Uterus (tissue), 2 donors: ENCODE data around the gene PCDH9.

Experiments used
- POLR2A ChIP-seq, 2 donors: fragments of 450-650 bp; IDR thresholded peaks; one replicate each; pipeline ENCODE4 v1.6.1; 2016; ENCODE audit warnings: antibody characterized with exemption in 2 of 2, mild to moderate bottlenecking in 1 of 2, moderate library complexity in 1 of 2
- TF ChIP-seq, protein P1 (sequence below), 4 experiments: fragments of 200-600 bp in 2 of 4; fragments of 450-650 bp in 2 of 4; sonication (generic) in 2 of 4; IDR thresholded peaks; one replicate each; pipeline ENCODE4 v1.5.1; 2016 to 2019; ENCODE audit warnings: antibody characterized with exemption in 4 of 4, mild to moderate bottlenecking in 2 of 4, moderate library complexity in 1 of 4

DNA sequence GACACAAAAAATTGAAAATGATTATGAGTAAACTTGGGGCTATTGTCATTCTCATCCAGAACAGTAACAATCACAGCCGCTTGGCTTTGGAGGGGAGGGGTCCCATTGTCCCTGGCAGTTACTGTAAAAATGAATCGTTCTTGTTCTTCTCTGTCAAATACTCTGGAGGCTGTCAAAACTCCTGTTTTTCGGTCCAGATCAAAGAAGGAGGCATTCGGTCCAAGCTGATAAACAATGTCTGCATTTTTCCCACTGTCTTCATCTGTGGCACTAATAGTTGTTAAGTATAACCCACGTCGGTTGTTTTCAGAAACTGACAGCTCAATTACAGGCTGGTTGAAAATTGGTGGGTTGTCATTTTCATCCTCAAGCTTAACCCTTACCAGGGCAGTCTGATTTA lies 3.4 kb downstream of the PCDH9 start:
- TF ChIP-seq, protein P1, sequence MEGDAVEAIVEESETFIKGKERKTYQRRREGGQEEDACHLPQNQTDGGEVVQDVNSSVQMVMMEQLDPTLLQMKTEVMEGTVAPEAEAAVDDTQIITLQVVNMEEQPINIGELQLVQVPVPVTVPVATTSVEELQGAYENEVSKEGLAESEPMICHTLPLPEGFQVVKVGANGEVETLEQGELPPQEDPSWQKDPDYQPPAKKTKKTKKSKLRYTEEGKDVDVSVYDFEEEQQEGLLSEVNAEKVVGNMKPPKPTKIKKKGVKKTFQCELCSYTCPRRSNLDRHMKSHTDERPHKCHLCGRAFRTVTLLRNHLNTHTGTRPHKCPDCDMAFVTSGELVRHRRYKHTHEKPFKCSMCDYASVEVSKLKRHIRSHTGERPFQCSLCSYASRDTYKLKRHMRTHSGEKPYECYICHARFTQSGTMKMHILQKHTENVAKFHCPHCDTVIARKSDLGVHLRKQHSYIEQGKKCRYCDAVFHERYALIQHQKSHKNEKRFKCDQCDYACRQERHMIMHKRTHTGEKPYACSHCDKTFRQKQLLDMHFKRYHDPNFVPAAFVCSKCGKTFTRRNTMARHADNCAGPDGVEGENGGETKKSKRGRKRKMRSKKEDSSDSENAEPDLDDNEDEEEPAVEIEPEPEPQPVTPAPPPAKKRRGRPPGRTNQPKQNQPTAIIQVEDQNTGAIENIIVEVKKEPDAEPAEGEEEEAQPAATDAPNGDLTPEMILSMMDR (IDR thresholded peaks at IDR 0.05), result no peak
- no peak for TF ChIP-seq POLR2A (IDR thresholded peaks at IDR 0.05)
